GM18502 (cell line): Measurements from ENCODE around the gene USP40.

Experiments
- ATAC-seq: cut with Tn5 transposase; IDR thresholded peaks from one replicate; pipeline ENCODE4 v1.9.1; 2021; ENCODE audit warnings: mild to moderate bottlenecking; ENCODE audit not compliant: unreplicated experiment, poor library complexity

USP40 gene

GRCh38 chr2:233449081-233449901 lies 117.3 kb downstream of the USP40 start:
- no peak for ATAC-seq

DNA sequence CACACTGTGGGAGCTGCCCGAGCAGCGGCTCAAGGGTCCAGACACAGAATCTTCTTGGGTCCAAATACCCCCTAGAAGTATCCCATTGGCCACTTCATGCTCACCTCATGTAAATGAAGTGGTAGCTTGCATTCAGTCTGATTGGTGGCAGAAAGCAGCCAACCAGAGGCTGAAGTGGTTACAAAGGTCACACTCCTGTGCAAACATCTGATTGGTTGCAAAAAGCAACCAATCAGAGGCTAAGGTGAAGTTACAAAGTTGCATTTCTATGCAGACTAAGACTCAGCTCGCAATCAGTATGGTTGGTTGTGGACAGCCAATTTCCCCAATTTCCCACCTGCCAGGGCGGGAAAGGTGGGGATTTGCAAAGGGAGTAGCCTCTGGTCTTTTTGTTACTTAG lies 118.0 kb downstream of the USP40 start:
- ATAC-seq = no peak

DNA sequence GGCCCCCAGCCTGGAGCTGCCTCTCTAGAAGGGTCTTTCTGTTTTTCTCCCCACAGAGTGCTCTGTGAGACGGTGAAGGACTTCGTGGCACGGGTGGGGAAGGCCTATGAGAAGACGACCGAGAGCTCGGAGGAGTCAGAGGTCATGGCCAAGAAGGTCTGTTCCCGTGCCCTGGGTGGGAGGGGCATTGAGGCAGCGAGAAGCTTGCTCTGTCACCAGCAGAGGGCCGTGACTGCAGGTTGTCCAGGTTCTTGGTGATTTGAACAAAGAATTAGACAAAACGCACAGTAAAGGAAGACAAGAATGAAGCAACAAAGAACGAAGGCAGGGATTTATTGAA lies 118.4 kb downstream of the USP40 start:
- no peak for ATAC-seq

GRCh38 chr2:233447506-233448219 lies 118.9 kb downstream of the USP40 start:
- ATAC-seq = no peak

DNA sequence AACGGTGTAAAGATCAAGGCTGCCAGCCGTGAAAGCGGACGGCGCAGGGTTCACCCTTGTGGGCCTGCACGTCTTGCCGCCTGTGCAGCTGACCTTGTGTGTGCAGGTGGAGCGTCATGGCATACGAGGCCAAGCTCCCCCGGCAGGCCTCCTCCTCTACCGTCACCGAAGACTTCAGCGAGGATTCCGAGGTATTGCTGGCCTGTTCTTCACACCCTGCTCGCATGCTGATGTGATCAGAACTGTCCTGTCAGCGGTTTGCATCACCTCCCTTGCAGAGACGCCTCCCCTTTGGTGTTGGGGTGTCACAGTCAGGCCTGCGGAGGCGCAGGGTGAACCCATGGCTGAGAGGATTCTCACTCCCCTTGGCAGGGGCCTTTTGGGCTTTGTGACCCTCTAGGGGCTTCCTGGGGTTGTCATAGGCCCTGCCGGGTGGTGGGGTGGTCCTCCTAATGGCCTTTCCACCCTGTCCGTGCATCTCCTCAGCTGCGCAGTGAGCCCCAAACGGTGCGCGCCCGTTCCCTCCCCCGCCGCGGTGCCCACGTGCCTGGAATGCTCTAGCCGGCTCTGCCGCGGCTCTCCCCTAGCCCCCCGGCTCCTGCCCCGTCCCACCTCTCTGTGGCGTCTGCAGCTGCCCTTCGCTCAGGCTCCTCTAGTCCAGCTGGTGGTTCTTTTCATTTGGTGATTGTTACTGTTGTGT lies 119.8 kb downstream of the USP40 start:
- ATAC-seq = no peak

DNA sequence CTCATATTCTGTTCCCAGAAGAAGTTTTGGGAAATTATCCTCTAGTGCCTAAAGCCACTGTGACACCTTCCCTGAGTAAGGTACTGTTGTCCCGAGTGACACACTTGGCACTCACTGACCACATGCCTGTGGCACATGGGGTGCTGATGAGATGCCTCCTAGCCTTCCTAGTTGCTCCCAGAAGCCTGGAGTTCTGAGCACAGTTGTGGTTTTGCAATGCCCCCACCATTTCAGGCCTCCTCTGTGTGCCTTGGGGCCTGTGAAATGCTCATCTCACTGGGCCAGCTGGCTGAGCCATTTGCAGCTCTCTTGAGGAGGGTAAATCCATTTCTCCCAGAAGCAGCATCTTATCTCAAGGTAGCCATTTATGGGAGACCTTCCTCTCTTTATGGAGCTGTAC lies 120.5 kb downstream of the USP40 start:
- ATAC-seq = no peak

DNA sequence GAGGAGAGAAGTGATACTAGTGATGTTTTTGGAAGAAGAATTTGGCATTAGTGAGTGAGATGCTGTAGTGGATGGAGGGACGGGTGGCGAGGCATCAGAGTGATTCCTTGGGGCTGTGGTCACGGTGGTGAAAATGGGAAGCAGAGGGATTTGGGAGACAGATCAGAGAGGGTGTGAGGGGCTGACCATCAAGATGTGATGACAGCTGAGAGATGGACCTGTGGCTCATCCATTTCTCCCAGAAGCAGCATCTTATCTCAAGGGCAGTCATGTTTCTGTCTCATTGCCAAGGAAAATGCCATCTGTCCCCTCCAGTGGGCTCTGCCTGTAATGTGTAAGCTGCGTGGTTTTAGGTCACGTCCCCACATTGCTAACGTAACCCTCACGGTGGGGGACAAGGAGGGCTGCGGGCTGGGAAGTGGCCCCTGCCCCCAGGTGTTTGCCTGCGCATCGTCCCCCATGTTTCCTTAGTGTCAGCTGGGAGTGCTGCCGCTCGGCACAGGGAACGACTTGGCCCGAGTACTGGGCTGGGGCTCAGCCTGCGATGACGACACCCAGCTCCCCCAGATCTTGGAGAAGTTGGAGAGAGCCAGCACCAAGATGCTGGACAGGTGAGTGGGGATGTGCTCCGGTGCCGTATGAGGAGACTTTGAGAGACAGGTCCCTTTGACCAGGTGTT lies 121.3 kb downstream of the USP40 start:
- ATAC-seq = no peak

DNA sequence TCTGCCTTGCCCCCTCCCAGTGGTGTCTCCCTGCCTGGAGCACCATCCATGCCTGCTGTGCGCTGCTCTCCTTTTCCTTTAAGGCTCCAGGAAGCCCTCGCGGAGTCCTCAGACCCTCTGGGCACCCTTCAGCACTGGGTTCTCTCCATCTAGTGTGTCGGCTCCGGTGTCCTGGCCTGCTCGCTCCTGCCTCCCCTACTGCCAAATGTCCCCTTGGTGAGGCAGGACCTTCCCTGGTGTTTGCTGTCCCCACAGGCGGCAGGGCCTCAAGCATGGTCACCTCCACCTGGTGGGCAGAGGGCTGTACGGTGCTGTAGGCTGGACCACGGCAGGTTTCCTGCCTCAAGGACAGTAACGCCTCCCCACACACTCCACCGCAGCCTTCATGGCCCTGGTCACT lies 122.1 kb downstream of the USP40 start:
- ATAC-seq = no peak

DNA sequence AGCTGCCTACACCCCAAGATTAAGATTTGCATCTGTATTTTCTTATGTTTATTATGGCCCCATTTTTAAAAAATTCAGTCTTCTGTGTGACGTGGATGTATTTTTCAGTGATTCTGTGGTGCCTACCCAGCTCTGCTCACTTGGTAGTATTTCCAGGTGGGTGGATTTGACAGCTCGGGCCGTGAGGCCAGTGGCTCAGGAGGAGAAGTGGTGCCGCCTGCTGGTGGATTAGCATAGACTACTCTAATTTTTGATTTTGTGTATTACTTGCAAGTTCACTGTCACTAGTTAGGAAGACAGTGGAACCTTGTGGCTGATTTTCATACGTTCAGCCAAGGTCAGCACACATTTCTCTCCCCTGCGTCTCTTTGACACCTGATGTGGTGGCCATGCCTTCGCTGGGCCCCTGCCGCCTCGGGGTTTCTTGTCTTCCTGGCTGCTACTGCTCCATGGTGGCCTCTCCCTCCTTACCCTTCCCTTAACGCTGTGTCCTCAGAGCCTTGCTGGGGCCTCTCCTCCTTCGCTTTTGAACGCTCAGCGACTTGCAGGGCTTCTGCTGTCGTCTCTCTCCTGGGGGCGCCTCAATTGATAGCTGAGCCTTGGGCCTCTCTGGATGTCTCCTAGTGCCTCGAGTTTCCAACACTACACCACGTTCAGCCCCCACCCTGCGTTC lies 122.9 kb downstream of the USP40 start:
- ATAC-seq = no peak

DNA sequence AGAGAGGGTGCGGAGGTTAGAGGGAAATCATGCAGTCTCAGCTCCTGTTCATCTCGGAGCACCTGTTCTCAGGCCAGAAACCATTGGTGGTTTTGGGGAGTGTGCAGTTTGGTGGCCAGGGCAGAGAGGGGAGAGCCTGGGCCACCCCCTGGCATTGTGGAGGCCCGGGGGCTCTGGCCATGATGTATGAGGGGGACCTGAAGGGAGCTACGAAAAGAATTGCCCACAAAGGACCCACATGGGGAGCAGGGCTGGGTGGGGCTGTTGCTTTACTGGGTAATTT lies 124.6 kb downstream of the USP40 start:
- no peak for ATAC-seq

GRCh38 chr2:233441161-233442027 lies 125.2 kb downstream of the USP40 start:
- no peak for ATAC-seq

DNA sequence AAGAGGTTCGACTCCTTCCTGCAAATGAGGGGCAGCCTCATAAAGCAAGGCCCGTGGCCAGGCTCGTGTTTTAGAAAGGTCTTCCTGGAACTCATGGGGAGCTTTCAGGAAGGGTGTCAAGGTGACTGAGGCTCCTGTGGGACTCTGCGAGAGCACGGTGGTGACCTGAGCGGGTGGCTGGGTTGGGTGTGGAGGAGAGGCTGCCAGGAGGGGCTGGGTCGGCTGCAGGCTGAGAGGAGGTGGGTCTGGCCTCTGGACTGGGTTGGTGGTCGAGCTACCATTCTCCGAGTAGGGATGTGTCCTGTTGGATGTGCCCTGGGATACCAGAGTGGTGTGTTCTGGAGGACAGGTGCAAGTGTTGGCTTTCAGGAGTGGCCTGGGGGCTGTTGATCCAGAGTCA lies 125.9 kb downstream of the USP40 start:
- no peak for ATAC-seq

DNA sequence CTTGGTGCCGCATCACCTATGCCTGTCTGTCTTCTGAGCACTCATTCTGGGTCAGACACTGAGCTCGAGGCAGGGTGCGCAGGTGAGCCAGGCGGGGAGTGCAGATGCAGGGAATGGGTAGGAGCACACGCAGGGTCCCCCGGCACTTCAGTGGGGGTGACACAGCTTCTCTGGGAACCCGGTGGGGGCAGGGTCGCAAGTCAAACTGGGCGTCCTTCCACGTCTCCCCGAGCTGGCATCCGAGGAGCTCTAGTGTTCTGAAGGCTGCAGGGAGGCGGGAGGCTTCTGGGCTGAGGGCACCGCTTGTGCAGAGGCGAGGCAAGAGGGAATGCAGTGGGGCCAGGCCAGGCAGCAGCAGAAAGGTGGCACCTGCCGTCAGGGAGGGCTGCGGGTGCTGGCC lies 126.3 kb downstream of the USP40 start:
- ATAC-seq = no peak

GRCh38 chr2:233439191-233439590 lies 127.4 kb downstream of the USP40 start:
- ATAC-seq = no peak

DNA sequence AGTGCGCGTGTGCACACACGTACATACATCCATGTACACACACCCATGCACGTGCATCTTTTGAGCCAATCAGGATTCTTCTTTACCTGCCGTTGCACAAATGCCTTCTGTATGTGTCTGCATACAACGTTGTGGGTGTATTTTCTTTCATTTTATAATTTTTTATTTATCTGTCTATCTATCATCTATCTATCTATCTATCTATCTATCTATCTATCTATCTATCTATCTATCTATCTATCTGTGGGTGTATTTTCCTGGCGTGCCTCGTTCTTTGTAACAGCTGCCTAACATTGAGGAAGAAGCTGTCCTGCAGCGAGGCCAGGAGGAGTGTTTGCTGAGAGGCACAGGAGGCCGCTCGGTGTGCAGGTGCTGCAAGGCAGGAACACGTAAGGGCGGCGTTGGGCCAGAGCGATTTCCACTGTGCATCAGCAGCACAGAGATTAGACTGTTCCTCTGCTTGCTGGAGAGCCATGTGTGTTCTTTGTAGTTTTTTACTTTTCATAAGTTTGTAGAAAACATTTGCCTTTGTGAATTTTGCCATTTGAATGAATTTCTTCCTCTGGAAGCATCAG lies 127.9 kb downstream of the USP40 start:
- no peak for ATAC-seq

- no peak for ATAC-seq
These were observed 129.1 kb downstream of the USP40 start for GRCh38 chr2:233437439-233437955.

- ATAC-seq = no peak
These were observed 129.7 kb downstream of the USP40 start for GRCh38 chr2:233436691-233437438.

GRCh38 chr2:233436191-233436581 lies 130.4 kb downstream of the USP40 start:
- ATAC-seq = no peak
